PC-9 (cell line): Measurements from ENCODE around the gene ZNF860. TPM values are rescaled to one million over a fixed set of nuclear protein-coding genes. Genes with fewer than 3 reads are reported as not detected.
"Not testable (repeated sequence)": the region's sequence is repeated elsewhere in the genome, so short reads cannot be mapped to it uniquely, and the experiment has no call there.

Experiments
- BruUV-seq: library from RNA; stranded (reverse); fragments of 400-500 nt; replicated peaks from 2 replicates; lab custom pipeline; 2021; lab: Mats Ljungman, UMichigan
- CTCF ChIA-PET: fragments of 300-600 bp; sonication (Branson Sonifier 250); formaldehyde crosslinking; loops from one replicate; lab custom pipeline; 2022; ENCODE audit warnings: antibody characterized with exemption; lab: Charles Lee
- POLR2A ChIA-PET: fragments of 300-600 bp; sonication (Branson Sonifier 250); formaldehyde crosslinking; loops from one replicate; lab custom pipeline; 2022; ENCODE audit warnings: antibody characterized with exemption; ENCODE audit not compliant: unreplicated experiment; lab: Charles Lee
- DNase-seq, 2 experiments: peaks; one replicate each; pipeline versions ENCODE4 v3.0.0 to v3.0.0-alpha.2; 2015 to 2022; ENCODE audit warnings: mixed read lengths in 1 of 2
- H2AFZ ChIP-seq: fragments of 200-600 bp; sonication (generic); 2 replicates; pipeline ENCODE4 v1.8.1; 2017; ENCODE audit warnings: antibody characterized with exemption
- H3F3A ChIP-seq: fragments of 200-600 bp; sonication (generic); 2 replicates; pipeline ENCODE4 v1.8.1; 2017; ENCODE audit warnings: antibody characterized with exemption, mild to moderate bottlenecking, low read depth; ENCODE audit not compliant: insufficient read depth
- H3K27ac ChIP-seq: fragments of 200-600 bp; sonication (generic); 2 replicates; pipeline ENCODE4 v1.6.1; 2016; ENCODE audit warnings: mixed run types
- H3K27me3 ChIP-seq: fragments of 200-600 bp; sonication (generic); 2 replicates; pipeline ENCODE4 v1.6.1; 2016; ENCODE audit warnings: low read depth, mixed run types; ENCODE audit not compliant: insufficient read depth
- H3K36me3 ChIP-seq: fragments of 200-600 bp; sonication (generic); 2 replicates; pipeline ENCODE4 v1.6.1; 2016; ENCODE audit warnings: low read depth, mixed run types
- H3K4me1 ChIP-seq: fragments of 200-600 bp; sonication (generic); replicated peaks from 2 replicates; pipeline ENCODE4 v1.6.1; 2016; ENCODE audit warnings: mixed run types; ENCODE audit not compliant: insufficient read depth
- H3K4me2 ChIP-seq: fragments of 200-600 bp; sonication (generic); 2 replicates; pipeline ENCODE4 v1.6.1; 2017; ENCODE audit warnings: mixed run types
- H3K4me3 ChIP-seq: fragments of 200-600 bp; sonication (generic); 2 replicates; pipeline ENCODE4 v1.6.1; 2016; ENCODE audit warnings: mixed run types
- H3K79me2 ChIP-seq: fragments of 200-600 bp; sonication (generic); 2 replicates; pipeline ENCODE4 v1.6.1; 2017; ENCODE audit warnings: low read depth, mixed run types
- H3K9me2 ChIP-seq: fragments of 200-600 bp; sonication (generic); 2 replicates; pipeline ENCODE4 v1.8.1; 2017; ENCODE audit warnings: mild to moderate bottlenecking; ENCODE audit not compliant: insufficient read depth
- H3K9me3 ChIP-seq: fragments of 200-600 bp; sonication (generic); 2 replicates; pipeline ENCODE4 v1.8.1; 2016; ENCODE audit warnings: low read depth; ENCODE audit not compliant: insufficient read depth
- H4K20me1 ChIP-seq: fragments of 200-600 bp; sonication (generic); 2 replicates; pipeline ENCODE4 v1.8.1; 2017; ENCODE audit not compliant: insufficient read depth
- EZH2 ChIP-seq: fragments of 200-600 bp; sonication (generic); IDR thresholded peaks from 2 replicates; pipeline ENCODE4 v1.8.0; 2017; ENCODE audit warnings: antibody characterized with exemption, low read depth
- intact Hi-C: fragments of 100-400 bp; cut with micrococcal nuclease; formaldehyde crosslinking; loops from one replicate; pipeline ENCODE4 v1.10.0; 2022; ENCODE audit not compliant: unreplicated experiment
- total RNA-seq: library from RNA; stranded (reverse); gene quantifications from 2 replicates; pipeline ENCODE4 v1.2.3, GENCODE V29; 2021
- TF ChIP-seq, protein P1 (sequence below): fragments of 200-600 bp; sonication (generic); conservative IDR thresholded peaks from 2 replicates; pipeline ENCODE4 v1.6.1; 2017; ENCODE audit warnings: mixed run types, antibody characterized with exemption, mild to moderate bottlenecking, moderate library complexity

The ZNF860 gene
- total RNA-seq, 1 experiment from 2014 or later = 5.3 TPM

GRCh38 chr3:31988271-31988670 lies 6.7 kb downstream of the ZNF860 start:
- Histone ChIP-seq H3K9me3 (no peaks in the 10 kb centered on the region), H3K27me3 (no peaks in the 10 kb centered on the region), H3K27ac (no peak overlapping the region), H3K4me3 (no peak overlapping the region), H4K20me1 (no peaks in the 10 kb centered on the region), H3K79me2 (no peaks in the 10 kb centered on the region), H3K4me2 (no peak overlapping the region), H3K9me2 (no peaks in the 10 kb centered on the region), H3F3A (no peaks in the 10 kb centered on the region), H2AFZ (no peak overlapping the region), H3K4me1 (no peaks in the 10 kb centered on the region), H3K36me3 (no peaks in the 10 kb centered on the region)
- intact Hi-C loops = loop anchor here (10.0 kb wide), 1 partner anchor 113 kb away; no protein-coding TSS in a partner anchor
- POLR2A ChIA-PET = interaction anchor here (0.6 kb wide), 1 partner anchor 21 kb away, joined by 8 read pairs; no protein-coding TSS in a partner anchor
- DNase-seq = no peak
- TF ChIP-seq, protein P1, sequence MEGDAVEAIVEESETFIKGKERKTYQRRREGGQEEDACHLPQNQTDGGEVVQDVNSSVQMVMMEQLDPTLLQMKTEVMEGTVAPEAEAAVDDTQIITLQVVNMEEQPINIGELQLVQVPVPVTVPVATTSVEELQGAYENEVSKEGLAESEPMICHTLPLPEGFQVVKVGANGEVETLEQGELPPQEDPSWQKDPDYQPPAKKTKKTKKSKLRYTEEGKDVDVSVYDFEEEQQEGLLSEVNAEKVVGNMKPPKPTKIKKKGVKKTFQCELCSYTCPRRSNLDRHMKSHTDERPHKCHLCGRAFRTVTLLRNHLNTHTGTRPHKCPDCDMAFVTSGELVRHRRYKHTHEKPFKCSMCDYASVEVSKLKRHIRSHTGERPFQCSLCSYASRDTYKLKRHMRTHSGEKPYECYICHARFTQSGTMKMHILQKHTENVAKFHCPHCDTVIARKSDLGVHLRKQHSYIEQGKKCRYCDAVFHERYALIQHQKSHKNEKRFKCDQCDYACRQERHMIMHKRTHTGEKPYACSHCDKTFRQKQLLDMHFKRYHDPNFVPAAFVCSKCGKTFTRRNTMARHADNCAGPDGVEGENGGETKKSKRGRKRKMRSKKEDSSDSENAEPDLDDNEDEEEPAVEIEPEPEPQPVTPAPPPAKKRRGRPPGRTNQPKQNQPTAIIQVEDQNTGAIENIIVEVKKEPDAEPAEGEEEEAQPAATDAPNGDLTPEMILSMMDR = no peak
- no peak for TF ChIP-seq EZH2
- CTCF ChIA-PET = no interaction called here
- no TSS peak for BruUV-seq

GRCh38 chr3:31992995-31993394 lies 11.4 kb downstream of the ZNF860 start:
- H3K9me3 ChIP-seq, DNase-seq, H4K20me1 ChIP-seq, CTCF ChIA-PET, H3K27ac ChIP-seq, H3F3A ChIP-seq, H3K4me2 ChIP-seq, H2AFZ ChIP-seq, H3K27me3 ChIP-seq, POLR2A ChIA-PET, H3K79me2 ChIP-seq, H3K36me3 ChIP-seq, BruUV-seq, intact Hi-C loops, H3K4me1 ChIP-seq, H3K4me3 ChIP-seq, H3K9me2 ChIP-seq: not testable (repeated sequence)

- Histone ChIP-seq H4K20me1 (no peaks in the 10 kb centered on the region), H3K9me2 (no peaks in the 10 kb centered on the region), H3K4me3 (no peak overlapping the region), H3K79me2 (no peaks in the 10 kb centered on the region), H3K9me3 (no peaks in the 10 kb centered on the region), H3K4me2 (no peak overlapping the region), H3F3A (no peaks in the 10 kb centered on the region), H3K4me1 (no peaks in the 10 kb centered on the region), H3K27ac (no peak overlapping the region), H3K27me3 (no peaks in the 10 kb centered on the region), H2AFZ (no peak overlapping the region), H3K36me3 (no peaks in the 10 kb centered on the region)
- no peak for TF ChIP-seq EZH2
- TF ChIP-seq, protein P1 = no peak
- ChIA-PET POLR2A (interaction anchor here (0.8 kb wide), 1 partner anchor 162 kb away, joined by 9 read pairs; no protein-coding TSS in a partner anchor), CTCF (no interaction called here)
- DNase-seq = no peak
- BruUV-seq = no TSS peak
- intact Hi-C loops = no loop called here
Observed at GRCh38 chr3:31993843-31994242, 12.3 kb downstream of the ZNF860 start.

GRCh38 chr3:31995026-31995425 lies 13.5 kb downstream of the ZNF860 start:
- H3F3A ChIP-seq, H3K36me3 ChIP-seq, DNase-seq, POLR2A ChIA-PET, H3K9me3 ChIP-seq, CTCF ChIA-PET, H2AFZ ChIP-seq, intact Hi-C loops, BruUV-seq, H3K9me2 ChIP-seq, H3K4me2 ChIP-seq, H3K79me2 ChIP-seq, H3K27me3 ChIP-seq, H3K27ac ChIP-seq, H3K4me1 ChIP-seq, H3K4me3 ChIP-seq, H4K20me1 ChIP-seq: not testable (repeated sequence)
